H1 (cell line): ENCODE measurements around the gene PCDH7. TPM values are rescaled to one million over a fixed set of nuclear protein-coding genes. Genes with fewer than 3 reads are reported as not detected.

Experiments
- CTCF ChIP-seq, 3 experiments: IDR thresholded peaks; 1 replicate in 2 of 3; 2 replicates in 1 of 3; pipeline versions ENCODE4 v1.5.1 to v1.6.1; 2011; ENCODE audit warnings: low read length in 3 of 3, mild to moderate bottlenecking in 3 of 3, inconsistent platforms in 2 of 3, low read depth in 1 of 3, moderate library complexity in 1 of 3; ENCODE audit not compliant: insufficient read depth in 1 of 3; ENCODE audit errors: control extremely low read depth in 1 of 3
- E2F6 ChIP-seq: IDR thresholded peaks from 2 replicates; pipeline ENCODE4 v1.6.1; 2012; ENCODE audit warnings: inconsistent platforms
- MAX ChIP-seq: IDR thresholded peaks from 2 replicates; pipeline ENCODE4 v1.6.1; 2012; ENCODE audit warnings: inconsistent platforms
- POU5F1 ChIP-seq: IDR thresholded peaks from 2 replicates; pipeline ENCODE4 v1.6.1; 2011; ENCODE audit warnings: low read depth, mild to moderate bottlenecking, low read length, moderate library complexity
- RNF2 ChIP-seq: fragments of 200-900, 300-1000 bp; sonication (generic); IDR thresholded peaks from 2 replicates; pipeline ENCODE4 v1.7.1; 2016; ENCODE audit warnings: borderline replicate concordance, low read depth, mild to moderate bottlenecking, antibody characterized with exemption, low read length; ENCODE audit not compliant: poor library complexity, severe bottlenecking; ENCODE audit errors: missing control alignments
- ZNF274 ChIP-seq: IDR thresholded peaks from 2 replicates; pipeline ENCODE4 v1.7.0; 2012; ENCODE audit warnings: low read length, borderline replicate concordance; ENCODE audit errors: extremely low read depth
- polyA plus RNA-seq, 7 experiments: library from polyadenylated mRNA; depleted of rRNA in 3 of 7; stranded (reverse) in 5 of 7; unstranded in 2 of 7; fragments of >200 nt in 5 of 7; fragments of 200-250 nt in 2 of 7; gene quantifications; 1 replicate in 5 of 7; 2 replicates in 1 of 7; 4 replicates in 1 of 7; pipeline versions ENCODE4 v1.2.1 to v1.2.3, GENCODE V29; 2011 to 2013; ENCODE audit warnings: missing spikeins in 2 of 7, mixed read lengths in 2 of 7
- total RNA-seq: library from RNA; stranded (reverse); fragmentation: NEBNext Ultra II Directional; extraction: Animal tissue kit (Norgen Biotek cat#: 25700); gene quantifications from 2 replicates; pipeline ENCODE4 v1.2.1, GENCODE V29; 2021

Gene PCDH7
- total and polyA plus RNA-seq, 2 of the 8 experiments (the other 6 are each of a cell fraction or from before 2014, with no cell fraction given), result 3.1 to 6.1 TPM

GRCh38 chr4:30721185-30722091 lies 1.3 kb downstream of the PCDH7 start (continued):
- peak; percentile 63 for TF ChIP-seq MAX
- TF ChIP-seq RNF2, result peak; percentile 31
- TF ChIP-seq ZNF274, result no peak
- peak; percentile 75 for TF ChIP-seq E2F6
- peak in 2 of 3 experiments; percentile 59 to 85; a peak in 3 of 4 replicates for TF ChIP-seq CTCF (IDR thresholded peaks at IDR 0.05; ENCODE audit: control extremely low read depth in 1 of 3, insufficient read depth in 1 of 3, low read depth in 1 of 3, low read length in 3 of 3)
- TF ChIP-seq POU5F1, result no peak
